GM19372 (cell line): ENCODE results near the gene FARS2.

ENCODE experiments used
- ATAC-seq: cut with Tn5 transposase; IDR thresholded peaks from one replicate; pipeline ENCODE4 v1.9.1; 2021; ENCODE audit warnings: mild to moderate bottlenecking, low read depth, moderate library complexity; ENCODE audit not compliant: unreplicated experiment

FARS2 gene

DNA sequence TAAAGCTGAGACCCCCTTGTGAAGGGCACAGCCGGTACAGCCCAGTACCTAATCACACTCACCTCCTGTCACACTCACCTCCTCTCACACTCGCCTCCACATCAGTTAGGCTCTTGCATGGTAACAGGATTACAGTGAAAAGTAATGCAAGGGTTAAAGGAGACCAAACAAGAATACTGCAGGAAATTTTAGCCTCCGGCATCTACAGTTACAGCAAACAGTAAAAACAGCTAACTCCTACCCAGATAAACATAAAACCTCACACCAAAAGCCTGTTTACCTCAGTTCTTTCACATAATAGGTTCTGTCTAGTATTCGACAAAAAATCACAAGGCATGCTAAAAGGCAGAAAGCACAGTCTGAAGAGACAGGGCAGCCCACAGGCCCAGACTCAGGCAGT lies 55.6 kb downstream of the FARS2 start:
- no peak for ATAC-seq

DNA sequence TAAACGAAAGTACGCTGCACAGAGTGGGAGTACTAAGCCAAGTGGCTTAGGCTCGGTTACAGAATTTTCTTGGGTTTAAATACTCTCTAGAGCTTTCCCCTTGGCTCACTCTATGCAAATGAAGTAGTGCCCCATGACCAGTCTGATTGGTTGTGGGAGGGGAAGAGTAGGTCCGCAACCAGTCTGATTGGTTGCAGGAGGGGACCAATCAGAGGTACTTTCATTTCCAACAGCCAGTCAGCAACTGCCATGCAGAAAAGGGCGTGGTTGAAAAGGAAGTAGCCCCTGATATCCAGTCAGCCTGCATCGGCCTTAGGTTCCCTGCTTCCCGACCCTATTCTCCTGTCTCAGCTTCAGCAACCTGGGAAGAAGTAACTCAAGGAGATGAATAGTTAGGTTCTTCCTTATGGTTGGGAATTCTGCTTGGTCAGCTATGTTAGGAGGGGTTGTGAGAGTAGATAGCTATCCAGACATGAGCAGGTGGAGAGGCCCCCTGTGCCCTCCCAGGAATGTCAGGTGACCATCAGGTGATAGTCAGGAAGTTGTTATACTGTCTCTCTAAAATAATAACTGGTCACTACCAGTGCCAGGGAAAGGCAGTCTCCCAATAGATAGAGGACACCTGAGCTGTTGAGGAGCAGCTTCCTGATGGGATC lies 57.4 kb downstream of the FARS2 start:
- ATAC-seq = no peak

DNA sequence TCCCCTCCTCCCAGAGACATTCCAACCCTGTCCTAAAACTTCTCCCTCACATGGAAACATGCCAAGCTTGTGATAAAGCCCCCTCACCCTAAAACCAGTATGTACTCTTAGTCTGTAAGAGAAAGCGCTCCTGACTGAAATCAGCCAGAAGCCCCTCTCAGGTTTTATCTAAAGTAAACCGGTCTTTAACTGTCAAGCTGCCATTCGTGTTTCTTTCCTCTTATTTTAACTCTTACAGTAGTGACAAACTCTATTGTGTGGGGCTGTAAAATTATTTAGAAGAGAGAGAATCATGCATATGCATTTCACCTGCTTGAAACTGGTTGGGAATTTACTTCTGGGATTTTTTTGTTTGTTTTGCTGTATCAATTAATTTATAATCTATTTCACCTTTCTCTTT lies 62.7 kb downstream of the FARS2 start:
- no peak for ATAC-seq

DNA sequence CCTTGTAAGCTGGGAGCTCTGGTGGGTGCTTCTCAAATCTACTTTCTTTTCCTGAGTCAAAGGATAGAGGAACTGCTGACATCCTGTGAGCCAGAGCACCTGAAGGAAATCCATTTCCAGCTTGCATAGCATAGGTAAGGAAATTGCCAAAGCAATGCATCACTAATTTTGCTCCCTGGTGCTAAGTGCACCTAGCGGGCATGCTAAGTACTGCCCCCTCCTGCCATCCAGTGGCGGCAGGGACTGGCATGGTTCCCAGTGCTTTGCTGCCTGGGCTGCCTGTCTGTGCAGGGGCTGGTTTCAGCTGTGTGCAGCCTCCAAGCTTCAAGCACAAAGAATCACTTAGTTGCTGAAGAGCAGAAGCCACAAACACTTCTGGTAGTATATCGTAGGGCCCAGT lies 63.9 kb downstream of the FARS2 start:
- ATAC-seq = no peak

DNA sequence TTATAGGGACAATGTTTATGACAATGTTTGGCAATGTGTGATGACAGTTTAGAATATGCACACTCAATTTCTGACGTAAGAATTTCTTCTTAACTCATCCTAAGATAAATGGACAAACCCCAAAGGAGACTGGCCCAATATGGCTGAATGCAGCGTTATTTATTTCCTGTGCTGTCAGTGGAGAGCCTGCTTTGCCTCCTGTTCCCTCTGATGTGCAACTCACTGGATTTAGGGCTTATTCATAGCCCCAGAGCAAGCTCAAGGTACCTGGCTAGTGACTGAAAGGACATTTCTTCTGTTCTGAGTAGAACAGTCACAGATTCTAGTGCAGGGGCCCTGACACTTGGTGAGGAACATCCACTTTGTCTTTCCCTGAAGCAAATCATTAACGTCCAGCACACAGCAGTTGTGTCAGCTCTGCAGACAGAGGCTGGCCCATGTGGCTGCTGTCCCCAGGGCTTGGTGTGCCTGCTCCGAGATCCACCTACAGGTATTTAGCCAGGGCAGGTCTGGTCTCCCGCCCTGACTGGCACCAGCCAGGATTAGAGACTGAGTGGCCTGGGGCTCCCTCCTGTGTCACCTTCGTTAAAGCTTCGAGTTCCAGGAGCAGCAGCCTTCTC lies 64.8 kb downstream of the FARS2 start:
- no peak for ATAC-seq

DNA sequence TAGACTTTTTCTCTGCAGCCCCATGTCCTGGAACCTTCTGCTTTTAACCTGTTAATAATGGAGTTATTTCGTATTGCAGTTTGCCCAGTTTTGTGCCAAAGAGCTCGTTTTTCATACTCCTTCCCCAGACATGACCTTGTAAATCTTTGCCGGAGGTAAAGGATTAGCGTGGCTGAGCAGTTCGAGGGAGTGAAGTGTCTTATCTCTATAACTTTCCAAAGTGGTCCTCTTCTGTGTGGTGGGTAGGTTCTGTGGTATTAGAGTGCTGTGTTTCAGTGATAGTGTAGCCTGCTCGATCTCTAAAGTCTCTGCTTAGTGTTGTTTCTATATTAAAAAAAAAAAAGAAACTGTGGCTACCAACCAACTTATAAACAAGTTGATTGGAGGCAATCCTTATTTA lies 67.5 kb downstream of the FARS2 start:
- ATAC-seq = no peak

DNA sequence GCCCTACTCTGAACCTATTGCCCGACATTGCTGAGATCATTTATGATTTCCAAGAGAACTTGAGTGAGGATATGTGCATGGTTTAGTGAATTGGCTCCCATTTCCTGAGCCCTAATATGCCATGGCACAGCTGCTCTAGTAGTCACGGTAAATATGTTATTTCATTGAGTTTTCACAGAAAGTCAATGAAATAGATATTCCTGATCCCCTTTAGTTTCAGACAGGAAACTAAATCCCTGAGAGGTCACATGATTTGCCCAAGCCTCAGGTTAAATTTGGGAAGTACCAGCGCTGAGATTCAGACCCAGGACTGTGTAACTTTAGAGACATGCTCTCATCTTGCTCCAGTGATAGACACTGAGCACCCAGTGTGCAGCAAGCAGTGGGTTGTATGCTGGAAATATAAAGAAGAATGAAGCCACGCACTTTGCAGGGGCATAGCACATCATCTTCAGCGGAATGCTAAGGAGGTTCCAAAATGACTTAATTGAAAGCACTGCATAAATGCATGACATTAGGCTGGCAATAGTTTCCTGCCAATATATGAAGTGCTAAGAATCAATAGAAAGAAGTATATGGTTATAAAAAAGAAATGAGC lies 70.6 kb downstream of the FARS2 start:
- ATAC-seq = no peak

DNA sequence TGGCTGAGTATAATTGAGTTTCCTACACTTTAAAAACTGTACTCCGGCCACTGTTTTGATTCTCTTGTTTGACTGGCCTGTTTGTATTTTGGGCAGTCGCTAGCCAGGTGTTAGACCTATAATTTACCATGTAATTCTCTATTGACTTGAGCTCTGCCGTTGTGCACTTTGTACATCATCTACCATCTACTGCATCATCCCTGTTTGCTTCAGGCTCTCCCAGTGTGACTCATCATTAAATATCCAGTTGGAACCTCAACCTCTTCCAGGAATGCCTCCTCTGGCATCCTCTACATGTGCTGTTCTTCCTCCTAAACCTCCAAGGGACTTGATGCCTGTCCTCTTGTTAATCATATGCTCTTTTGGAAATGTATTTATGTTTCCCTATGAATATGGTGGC lies 72.3 kb downstream of the FARS2 start:
- no peak for ATAC-seq

DNA sequence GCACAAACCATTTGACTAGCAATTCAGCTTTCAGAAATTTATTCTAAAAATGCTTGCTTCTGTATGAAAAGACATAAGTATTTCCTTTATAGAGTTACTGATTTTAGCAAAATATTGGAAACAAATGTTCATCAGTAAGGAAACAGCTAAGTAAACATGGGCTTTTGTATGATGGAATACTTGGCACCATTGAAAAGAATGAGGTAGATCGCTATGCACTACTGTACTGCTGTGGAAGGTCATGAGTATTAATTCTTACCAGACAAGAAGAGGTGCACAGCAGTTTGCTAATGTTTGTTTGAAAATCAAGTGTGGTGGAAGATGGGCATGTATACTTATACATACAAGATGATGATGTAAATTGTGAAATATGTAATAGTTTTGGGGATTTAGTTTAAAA lies 73.0 kb downstream of the FARS2 start:
- no peak for ATAC-seq

DNA sequence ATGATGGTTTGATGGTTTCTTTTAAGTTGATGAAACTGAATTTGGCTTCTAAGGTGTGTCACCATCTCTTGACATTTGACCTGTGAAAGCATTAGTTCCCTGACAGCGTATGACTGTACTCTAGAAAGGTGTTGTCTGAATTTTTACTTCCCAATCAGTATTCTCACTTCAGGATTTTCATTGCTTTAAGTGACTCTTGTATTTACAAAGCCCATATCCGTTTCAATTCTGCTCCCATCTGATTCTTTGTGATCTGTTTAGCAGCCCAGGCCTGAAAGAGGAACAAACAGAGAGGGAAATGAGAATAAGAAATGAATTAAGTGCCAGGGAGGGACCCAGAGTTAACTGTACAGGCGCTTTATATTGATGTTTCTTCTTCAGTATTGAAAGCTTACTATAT lies 73.7 kb downstream of the FARS2 start:
- no peak for ATAC-seq

DNA sequence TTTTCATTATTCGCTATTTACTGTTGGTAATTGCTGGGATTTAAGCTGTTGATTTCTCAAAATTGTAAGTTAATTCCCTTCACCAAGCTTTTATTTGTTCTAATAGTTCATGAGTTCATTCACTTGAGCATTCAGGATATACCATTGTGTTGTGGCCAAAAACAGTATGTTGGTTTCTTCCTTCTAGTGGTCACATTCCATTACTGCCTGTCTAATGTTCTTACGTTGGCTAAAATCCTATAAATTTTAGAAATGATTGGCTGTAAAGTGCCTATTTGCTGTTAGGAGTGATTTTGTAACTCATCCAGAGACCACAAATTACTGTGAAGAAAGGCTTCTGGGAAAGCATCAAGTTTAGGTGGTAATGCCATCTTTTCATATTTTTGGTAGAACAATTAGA lies 76.3 kb downstream of the FARS2 start:
- no peak for ATAC-seq

DNA sequence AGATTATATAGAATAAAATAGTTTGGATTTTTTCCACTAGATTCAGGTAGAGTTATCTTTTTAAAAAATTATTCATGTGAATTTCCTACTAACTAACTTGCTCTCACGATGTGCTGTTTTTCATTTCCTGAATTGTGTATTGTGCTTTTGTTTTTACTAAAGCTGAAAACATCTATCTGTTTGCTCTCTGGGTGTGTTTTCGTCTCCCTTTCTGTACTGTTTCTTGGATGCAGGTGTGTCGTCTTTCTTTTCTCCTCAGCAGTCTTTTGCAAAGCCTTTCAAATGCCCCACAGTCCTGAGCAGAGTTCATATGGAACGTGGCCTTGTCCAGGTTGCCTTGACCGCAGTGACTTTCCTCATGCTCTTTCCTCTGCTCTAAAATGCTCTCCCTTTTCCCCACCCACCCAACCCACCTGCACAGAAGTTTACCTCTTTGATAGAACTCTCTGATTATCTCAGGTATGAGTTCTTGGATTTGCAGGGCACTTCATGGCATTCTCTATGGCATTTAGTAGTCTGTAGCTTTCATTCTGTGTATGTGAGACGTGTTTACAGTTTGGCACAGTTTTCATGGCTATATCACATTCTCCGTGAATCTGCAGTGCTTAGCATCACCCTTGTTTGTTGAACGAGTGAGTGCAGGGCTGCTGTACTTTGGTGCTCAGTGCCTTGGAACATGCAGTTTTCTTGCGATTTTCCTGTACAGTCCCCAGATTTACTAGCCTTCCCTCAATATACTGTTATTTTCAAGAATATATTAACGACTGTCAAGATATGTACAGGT lies 77.1 kb downstream of the FARS2 start:
- ATAC-seq = no peak

DNA sequence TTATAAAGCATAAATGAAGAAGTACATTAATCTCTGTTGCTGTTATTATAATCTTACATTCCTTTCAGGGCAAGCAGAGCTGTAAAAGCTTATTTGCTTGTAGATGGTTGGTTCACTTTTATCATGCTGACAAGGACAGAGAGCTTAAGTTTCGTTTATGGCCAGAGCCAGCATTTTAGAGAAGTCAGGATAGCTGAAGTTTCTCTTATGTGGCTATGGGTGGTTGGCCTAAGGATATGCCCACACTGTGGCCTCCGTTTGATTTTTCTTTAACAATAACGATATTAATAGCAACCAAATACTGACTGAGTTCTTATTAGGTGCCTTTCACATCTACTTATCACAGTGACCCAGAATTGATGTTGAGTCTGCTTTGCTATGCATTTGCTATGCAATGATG lies 78.5 kb downstream of the FARS2 start:
- no peak for ATAC-seq

DNA sequence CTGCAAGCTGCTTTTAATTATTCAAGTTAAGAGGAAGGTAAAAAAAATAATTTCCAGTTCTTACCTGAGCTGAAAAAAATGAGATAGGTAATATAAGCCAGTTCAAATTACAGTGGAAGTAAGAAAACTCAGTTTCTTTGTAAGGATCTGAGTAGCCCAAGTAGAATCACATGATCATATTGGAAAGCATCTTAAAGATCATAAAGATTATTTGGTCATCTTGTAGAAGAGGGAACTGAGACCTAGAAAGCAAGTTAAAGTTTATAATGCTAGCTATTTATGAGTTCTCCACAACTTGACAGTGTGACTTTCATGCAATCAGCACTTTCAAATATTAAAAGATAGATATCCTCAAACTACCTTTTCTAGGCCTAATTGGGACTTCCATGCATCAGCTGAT lies 80.5 kb downstream of the FARS2 start:
- ATAC-seq = no peak

DNA sequence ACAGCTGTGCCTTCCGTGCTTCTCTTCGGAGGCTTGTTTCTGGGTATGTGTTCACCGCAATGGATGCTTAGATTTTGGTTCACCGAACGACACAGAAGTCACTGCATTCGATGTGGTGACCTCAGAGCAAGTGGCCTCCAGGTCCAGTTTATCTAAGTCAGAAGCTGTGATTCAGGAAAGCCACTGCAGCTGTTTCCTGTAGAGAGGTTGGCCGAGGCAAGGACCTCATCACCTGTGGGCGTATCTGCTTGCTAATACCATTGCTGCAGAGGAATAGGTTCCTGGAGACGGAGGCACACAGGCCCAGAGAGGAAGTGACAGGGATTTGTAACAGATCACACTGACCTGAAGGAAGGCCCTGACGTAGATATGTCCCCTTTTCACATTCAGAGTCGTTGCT lies 82.7 kb downstream of the FARS2 start:
- no peak for ATAC-seq

DNA sequence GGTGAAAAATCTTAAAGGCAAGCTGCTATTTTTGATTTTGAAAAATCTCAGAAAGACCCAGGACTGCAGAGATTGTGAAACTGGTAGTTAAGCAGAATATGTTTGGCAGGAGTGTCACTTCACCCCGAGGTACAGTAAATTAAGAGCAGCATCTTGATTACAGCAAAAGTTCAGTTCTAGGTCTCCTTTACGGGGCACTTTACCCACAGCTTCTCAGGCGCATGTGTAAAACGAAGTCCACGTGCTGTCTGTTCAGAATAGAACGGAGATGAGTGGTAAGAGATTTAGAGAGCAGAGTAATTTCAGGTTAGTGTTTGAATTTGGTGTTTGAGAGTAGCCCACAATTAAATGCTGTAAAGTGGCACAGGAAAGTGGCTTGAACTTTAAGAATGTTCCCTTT lies 84.0 kb downstream of the FARS2 start:
- ATAC-seq = no peak

DNA sequence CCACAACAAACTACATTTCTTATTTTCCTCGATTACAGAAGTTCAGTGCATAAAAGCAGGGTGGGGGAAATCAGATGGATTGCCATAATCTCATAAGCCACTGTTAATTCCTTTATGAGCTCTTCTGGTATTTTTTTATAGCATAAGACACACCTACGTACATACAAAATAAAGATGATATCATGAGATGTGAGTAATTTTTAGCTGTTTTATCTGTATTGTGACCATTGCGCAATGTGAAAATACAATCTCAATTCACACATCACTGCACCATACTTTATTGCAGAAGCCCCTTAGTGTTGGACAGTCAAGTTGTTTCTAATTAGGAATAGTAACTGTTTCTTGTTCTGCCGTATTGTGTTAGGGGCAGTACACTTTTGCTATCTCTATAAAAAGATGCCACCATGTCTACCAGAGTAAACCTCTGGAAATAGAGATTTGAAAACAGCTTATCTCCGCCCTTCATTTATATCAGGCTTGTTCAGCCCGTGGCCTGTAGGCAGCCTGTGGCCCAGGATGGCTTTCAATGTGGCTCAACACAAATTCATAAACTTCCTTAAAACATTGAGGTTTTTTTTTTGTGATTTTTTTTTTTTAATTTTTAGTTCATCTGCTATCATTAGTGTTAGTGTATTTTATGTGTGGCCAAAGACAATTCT lies 90.4 kb downstream of the FARS2 start:
- no peak for ATAC-seq

DNA sequence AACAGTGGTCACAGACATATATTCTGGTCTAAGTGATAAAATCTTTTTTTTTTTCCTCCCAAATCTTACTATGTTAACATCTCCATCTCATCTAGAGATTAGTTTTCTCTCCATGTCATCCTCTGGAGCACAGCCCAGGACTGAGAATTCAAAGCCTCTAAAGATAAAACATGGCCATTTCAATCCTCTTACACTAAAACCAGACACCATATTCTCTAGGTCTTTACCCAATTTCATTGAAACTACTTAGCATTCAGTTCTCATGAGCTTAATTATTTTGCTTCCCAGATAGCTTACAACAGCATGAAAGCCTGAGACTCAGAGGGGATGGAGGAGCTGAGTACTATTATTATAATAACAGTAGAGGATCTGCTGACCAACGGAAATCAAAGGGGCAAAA lies 92.7 kb downstream of the FARS2 start:
- ATAC-seq = no peak

DNA sequence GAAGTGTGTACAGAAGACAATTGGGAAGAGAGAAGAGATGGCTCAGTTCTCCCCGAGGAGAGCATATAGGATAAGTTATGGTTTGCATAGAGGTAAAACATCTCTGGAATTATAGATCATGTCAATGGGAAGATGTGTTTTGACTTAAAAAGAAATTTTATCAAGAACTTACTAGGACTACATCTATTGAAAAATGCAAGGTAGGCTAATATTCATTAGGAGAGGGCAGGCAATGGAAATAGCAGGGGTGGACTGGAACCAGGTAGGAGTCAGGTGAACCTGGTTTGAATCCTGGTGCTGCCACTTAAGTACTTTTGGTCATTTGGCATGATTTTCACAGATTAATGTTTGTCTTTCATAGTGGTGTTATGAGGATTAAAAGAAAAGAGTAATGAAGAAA lies 96.2 kb downstream of the FARS2 start:
- no peak for ATAC-seq

DNA sequence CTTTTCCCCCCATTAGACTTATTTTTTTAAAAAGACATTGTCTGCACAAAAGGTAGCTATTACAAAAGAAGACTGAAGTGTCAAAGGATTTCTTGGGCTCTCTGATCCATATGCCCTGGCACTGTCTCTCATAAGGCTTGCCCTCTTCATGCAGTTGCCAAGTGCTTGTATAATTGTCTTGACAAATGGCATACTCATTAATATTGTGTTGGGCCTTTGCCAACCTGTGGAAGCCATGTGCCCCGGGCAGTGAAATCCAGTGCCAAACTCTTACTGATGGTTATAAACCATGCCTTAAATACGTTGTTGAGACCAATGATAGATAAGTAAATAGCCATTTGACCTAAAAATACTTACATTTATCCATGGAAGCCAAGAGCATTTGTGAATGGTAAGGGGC lies 98.1 kb downstream of the FARS2 start:
- ATAC-seq = no peak

DNA sequence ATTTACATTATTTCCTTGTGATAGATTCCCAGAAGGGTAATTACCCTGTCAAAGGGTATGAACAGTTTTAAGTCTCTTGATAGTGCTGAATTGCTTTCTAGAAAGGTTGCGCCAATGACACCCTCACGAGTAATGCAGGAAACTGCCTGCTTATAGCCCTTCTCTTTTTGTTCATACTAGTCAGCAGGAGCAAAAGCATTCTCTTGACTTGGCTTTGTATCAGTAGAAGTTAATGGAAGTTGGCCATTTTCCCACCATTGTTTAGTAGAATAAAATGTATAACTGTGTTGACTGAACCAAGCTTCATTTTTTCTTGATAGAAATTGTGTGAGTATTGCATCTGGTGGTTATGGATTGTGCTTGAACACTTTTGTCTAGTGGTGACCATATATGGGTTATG lies 100.1 kb downstream of the FARS2 start:
- no peak for ATAC-seq
